Activated effector memory CD4-positive, alpha-beta T cell treated with Interleukin-2 at 50 U/mL for 16 hours (primary cell): ENCODE data around the gene THSD7B.
"Not testable (repeated sequence)": the region's sequence is repeated elsewhere in the genome, so short reads cannot be mapped to it uniquely, and the experiment has no call there.

Source experiments
- DNase-seq: peaks from one replicate; pipeline ENCODE4 v3.0.0-alpha.2; 2020

The THSD7B gene, protein sequence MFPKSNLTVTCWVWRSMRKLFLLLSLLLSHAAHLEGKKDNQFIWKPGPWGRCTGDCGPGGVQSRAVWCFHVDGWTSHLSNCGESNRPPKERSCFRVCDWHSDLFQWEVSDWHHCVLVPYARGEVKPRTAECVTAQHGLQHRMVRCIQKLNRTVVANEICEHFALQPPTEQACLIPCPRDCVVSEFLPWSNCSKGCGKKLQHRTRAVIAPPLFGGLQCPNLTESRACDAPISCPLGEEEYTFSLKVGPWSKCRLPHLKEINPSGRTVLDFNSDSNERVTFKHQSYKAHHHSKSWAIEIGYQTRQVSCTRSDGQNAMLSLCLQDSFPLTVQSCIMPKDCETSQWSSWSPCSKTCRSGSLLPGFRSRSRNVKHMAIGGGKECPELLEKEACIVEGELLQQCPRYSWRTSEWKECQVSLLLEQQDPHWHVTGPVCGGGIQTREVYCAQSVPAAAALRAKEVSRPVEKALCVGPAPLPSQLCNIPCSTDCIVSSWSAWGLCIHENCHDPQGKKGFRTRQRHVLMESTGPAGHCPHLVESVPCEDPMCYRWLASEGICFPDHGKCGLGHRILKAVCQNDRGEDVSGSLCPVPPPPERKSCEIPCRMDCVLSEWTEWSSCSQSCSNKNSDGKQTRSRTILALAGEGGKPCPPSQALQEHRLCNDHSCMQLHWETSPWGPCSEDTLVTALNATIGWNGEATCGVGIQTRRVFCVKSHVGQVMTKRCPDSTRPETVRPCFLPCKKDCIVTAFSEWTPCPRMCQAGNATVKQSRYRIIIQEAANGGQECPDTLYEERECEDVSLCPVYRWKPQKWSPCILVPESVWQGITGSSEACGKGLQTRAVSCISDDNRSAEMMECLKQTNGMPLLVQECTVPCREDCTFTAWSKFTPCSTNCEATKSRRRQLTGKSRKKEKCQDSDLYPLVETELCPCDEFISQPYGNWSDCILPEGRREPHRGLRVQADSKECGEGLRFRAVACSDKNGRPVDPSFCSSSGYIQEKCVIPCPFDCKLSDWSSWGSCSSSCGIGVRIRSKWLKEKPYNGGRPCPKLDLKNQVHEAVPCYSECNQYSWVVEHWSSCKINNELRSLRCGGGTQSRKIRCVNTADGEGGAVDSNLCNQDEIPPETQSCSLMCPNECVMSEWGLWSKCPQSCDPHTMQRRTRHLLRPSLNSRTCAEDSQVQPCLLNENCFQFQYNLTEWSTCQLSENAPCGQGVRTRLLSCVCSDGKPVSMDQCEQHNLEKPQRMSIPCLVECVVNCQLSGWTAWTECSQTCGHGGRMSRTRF (N-terminal part only)

DNA sequence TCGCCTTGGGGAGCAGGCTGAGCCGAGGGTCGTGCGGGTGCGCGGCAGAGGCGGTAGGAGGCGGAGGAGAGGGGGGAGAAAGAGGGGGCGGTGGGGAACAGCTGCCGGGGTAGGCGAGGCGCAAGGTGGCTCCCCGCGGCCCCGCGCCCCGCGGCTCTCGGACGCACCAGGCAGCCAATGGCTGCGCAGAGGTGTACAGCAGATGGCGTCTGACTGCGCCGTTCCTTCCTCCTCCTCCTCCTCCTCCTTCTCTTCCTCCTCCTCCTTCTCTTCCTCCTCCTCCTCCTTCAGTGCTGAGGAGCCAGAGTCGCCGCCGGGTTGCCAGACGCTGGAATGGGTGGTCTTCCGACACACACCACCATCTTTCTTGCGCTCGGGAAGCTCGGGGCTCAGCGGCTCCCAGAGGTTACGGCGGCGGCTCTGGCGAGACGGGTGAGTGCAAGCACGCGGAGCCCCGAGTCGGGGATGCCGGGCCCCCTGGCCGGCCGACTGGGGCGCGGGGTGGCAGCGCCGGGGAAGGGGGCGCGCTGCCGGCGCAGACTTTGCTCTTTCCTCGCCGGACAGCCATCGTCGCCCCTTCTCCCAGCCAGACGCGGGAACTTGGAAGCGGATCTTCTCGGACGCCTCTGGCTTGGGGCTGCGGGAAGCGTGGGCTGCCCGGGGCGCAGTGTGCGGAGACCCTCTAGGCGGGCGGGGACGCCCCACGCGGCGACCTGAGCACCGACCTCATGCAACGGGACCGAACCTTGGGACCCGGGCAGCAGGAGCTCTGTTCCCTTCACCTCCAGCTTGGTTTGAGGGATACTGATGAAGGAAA lies at the start of gene THSD7B:
TSS of gene THSD7B (plus strand) at position 290 of the 817 bp plus-strand sequence. CDS start 116,634 bp downstream, outside the sequence.
- no peak for DNase-seq

DNA sequence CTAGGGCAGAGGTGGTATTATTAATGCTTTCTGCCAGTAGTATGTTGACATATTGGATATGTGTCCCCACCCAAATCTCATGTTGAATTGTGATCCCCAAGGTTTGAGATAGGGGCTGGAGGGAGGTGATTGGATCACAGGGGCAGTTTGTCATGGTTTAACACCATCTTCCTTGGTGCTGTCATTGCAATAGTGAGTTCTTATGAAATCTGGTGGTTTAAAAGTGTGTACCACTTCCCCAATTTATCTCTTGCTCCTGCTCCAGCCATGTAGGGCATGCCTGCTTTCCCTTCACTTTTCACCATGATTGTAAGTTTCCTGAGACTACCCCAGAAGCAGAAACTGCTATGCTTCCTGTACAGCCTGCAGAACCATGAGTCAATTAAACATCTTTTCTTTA lies 47.1 kb upstream of the THSD7B start:
- DNase-seq, result no peak

DNA sequence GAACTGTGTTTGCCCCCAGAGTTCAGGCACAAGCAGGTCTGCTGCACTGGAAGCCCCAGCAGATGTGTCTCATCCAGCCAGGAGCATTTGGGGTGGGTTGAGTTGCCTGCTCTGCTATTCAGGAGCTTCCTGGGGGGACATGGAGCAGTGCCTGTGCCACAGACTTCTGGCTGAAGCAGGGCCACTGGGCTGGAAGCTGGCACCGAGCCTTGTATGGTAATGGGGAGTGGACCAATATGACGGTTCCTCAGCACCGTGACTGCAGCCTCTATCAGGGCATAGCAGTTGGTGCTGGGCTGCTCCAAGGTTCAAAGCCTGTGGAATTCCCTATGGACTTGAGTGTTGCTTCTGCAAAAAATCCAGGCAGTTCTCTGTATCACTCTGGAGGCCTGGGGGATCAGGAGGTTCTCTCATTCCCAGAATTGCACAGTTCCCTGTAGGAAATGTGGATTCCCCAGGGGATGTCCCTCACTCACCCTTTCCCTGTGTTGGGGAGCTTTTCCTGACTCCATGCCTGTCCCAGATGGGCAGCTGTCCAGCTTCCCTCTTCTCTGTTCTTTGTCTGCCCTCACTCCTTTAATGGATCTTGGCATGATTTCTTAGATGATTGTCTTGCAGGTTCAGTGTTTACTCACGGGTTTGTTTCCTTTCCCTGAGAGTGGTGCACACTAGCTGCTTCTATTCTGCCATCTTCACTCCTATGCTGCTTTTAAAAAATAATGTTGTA lies 37.2 kb upstream of the THSD7B start:
- no peak for DNase-seq

DNA sequence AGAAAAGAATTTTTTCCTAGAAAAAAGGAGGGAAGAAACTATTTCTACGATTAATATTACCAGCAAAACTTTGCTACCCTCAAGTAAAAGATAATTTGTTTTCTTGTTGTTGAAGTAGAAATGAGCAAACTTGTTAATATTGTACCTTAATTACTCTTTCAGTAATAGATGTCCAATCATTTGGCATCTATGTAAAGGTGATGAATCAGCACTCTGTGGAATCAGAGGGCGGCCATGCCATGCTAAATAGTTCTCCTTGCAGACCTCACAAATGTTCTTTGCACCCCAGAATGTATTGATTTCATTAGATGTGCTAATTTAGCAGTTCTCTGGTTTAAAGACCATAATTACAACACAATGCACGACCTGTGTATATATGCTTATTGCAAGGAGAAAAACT lies 29.1 kb upstream of the THSD7B start:
- no peak for DNase-seq

DNA sequence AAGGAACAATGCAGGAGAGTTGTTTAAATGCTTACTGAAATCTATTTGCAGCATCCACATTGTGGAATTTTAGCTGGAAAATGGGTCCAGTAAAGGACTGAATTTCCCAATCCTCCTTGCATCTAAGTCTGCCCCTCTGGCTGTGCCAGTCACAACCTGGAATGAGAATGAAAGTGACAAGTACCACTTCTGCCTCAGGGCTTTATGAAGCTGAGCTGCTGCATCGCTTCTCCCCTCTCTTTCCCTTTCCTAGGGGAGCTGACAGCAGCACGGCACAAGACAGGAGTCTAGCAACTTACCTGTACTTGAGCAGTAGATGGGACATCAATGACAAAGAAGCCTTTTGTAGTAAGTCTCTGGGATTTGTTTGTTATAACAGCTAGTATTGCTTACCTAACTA lies 27.3 kb upstream of the THSD7B start:
- DNase-seq, result no peak

DNA sequence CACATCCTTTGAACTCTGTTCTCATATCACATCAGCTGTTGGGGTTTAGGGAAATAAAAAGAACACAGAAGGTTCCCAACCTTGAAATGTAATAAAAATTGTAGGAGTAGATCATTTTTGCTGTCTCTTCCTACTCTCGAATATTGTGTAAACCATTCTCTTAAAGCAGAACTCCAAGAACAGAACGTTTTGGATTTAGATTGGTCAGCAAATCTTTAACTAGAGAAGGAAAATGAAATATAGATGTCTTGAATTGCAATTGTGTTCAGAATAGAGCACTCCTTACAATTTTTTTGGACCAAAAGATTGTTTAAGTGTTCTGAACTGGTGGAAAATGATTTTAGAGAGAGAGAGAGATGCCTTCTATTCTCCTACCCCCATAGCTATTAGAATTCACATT lies 23.9 kb upstream of the THSD7B start:
- no peak for DNase-seq

DNA sequence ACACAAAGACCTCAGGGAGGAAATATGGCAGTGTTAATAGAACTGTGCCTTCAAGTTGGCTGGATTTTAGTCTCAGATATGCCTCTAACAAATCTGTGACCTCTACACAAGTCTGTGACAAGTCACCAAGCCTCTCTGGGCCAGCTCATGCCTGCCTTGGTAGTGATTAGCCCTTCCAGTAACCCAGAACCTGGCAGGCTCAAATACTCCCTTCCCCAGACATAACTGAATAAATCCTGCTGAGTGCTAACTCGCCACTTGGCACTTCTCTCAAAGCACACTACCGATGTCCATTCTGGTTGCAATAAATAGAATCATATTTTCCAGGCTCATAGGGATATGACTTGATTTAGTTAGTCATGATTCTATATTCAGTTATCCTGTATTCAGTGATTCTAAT lies 15.3 kb upstream of the THSD7B start:
- no peak for DNase-seq

DNA sequence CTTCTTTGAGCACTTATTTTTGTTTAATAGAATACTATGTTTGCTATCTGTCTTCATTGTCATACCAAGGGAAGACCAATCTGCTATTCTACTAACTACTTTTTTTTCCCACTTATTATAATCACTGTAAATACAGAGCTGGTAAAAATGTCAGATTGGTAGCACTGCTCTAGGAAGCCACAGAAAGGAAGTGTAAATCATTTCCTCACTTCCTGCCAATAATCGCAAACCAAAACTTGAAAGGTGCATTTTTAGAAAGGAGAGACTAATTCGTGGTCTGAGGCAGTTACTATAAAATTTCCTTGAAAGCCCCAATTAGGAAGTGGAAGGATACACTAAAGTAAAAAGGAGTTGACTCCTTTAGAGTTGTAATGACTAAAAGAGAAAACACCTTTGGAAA lies 13.9 kb upstream of the THSD7B start:
- no peak for DNase-seq

DNA sequence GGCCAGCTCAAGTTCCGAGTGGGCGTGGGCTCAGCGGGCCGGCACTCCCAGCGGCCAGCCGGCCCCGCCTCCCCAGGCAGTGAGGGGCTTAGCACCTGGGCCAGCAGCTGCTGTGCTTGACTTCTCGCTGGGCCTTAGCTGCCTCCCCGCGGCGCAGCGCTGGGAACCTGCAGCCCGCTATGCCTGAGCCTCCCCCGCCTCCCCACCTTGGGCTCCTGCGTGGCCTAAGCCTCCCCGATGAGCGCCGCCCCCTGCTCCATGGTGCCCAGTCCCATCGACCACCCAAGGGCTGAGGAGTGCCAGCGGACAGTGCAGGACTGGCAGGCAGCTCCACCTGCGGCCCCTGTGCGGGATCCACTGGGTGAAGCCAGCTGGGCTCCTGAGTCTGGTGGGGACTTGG lies 6.8 kb upstream of the THSD7B start:
- DNase-seq, result not testable (repeated sequence)

DNA sequence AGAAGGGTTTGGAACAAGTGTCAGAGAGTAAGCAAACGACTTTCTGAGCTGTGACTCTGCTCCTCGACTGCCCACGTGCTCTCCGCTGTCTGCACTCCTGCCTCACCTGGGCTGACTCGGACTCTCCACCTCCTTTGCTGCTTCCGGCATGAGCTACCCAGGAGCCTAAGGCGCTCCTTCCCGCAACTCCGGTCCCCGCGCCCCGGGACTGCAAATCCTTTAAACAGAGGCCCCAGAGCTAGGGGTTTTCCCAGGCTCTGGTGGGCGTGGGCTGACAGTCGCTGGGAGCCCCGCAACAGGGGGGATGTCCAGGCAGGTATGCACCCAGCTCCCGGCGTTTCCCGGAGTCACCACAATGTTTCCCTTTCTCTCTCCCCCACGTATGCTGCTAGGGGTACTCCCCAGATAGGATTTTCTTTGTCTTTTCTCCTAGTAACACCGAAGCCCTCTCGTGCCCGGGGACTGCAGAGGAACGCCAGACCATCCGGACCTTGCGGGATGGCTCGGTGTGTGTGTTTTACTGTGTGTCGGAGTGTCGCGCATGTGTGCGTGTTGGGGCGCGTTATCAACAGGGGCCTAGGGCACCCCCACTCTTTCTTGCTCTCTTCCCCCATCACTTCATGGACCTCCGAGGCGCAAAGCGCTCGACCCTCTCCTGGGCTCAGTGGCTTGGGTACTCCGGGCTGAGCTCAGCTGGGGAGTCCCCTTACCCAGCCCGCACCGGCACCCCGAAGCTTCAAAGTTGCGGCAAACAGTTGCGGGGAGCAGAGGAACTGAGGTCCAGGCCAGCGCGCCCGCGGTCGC lies 691 bp upstream of the THSD7B start:
- no peak for DNase-seq

DNA sequence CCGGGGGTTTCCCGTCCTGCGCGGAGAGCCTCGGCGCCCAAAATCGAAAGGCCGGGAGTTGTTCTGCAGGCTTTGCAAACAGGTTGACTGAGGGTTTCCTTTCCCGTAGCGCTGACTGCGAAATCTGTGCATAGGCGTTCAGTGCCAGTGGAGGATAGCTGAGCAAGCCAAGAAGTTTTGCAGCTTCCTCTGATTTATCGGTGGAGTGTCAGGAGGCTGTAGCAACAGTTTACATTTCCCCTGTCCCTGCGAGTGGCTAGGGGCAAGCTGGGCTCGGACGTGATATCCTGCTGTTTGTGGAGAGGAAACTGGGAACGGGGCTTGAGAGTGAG lies 694 bp downstream of the THSD7B start:
- DNase-seq, result no peak

DNA sequence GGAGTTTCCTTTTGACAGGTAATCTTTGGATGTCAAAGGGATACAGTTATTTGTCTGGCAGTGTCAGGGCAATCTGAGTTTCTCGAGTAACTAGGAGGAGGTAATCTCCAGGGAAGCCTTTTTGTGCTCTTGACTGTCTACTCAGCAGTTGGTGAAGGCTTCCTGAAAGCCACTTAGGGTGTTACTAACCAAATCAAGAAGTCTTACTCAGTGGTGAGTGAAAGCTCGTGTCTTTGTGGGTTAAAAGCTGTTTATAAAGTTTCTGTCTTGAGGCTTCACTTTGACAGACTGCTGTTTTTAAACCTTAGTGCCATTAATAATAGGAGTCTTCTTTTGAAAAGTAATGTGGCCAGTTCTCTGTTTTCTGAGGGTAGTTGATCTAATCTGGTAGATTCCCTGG lies 1.7 kb downstream of the THSD7B start:
- no peak for DNase-seq

DNA sequence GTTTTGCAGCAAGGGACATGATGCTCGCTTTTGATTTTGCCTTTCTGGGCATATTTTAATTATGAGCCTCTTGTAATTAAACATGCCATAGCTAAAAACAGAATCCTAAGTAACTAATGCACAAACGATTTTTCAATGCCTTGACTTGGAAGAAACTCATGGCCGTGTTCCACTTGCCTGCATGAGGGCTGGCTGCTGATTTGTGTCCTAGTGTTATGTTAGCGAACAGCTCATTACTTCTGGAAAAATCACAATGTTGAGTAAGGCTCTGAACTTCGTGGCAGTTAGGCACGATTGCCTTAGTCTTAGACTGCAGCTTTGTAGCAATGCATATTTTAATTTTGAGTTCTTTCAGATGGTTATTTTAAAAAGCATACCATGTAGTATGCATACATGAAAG lies 4.5 kb downstream of the THSD7B start:
- DNase-seq, result no peak

DNA sequence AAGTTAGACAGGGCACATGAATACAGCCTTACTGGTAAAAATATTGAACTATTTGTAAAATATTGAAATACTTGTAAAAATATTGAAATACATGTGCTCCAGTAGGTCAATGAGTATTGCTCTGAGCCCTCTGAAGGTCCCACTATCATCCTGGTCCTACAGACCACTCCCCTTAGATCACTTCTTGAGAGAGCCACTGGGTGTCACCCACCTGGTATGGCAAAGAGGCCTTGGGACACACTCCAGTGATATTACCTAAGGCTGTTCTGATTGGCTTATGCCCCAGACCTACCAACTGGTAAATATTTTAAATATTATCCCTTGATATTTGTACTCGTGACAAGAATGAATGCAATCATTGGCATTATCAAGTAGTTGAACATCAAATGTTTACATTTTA lies 5.0 kb downstream of the THSD7B start:
- DNase-seq, result no peak

DNA sequence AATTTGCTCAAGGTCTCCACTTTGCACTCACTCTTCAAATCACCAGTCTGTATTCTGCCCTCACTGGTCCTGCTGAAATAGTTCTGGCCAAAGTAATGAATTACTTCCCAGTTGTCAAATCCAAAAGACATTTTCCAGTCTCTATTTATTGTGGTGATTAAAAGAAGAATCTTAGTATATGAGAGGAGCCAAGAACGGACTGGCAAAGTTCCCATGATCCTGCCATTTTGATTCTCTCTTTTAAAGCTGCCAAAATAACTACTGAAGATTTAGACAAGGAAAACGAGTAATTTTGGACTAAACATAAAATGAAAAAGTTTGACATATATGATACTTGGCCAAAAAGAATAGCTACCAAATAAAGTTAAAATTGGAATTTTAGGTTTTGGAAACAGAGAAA lies 12.0 kb downstream of the THSD7B start:
- no peak for DNase-seq

DNA sequence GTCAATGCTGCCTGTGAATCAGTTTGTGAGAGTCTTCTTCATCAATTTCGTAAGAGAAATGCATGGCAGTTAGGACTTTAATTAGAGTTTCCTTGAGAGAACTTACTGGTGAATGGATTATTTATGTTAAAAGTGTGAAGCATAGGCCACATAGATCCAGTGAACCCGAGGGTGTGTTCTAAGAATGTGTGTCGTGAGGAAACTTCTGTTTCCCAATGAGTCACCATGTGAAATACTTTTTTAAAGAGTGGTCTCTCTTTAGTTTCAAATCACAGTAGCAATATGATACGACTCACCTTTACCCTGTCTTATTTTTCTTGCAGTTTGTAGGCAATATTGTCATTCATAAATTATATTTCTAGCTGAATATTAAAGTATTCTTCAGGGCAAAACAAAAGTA lies 18.5 kb downstream of the THSD7B start:
- DNase-seq, result no peak

DNA sequence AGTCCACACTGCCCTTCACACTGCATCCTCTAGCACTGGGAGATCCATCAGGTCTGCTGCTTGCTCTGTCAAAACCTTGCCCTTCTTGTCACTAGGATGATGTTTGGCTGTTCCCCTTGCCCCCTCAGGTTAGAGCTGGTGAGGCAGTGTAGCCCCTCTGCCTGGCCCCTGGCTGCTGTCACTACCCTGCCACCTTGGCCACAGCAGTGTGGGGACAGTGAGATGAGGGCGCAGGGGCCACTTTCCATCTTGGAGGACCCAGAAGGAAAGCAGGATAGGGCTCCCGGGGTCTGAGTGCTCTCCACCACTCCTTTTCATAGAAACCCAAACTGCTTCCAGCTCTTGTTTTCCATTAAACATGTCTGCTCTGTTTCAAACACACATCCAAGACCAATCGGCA lies 19.9 kb downstream of the THSD7B start:
- no peak for DNase-seq

DNA sequence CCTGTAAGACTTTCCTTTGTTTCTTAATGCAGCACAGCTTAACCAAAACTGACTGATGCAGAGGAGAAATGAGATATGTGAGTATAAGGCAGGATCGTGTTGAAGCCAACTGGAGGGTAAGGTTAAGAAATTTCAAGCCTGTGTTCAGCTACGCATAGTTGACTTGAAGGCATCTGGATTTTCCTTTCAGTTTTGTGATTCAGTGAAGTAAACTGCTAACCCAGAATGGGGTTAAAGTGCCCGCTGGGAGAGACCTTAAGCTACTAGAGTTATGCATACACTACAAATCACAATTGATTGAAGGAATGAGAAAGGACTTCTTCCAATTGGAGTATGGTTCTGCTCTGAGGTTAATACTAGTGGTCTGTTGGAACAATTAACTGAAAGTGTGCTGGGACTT lies 22.6 kb downstream of the THSD7B start:
- no peak for DNase-seq

DNA sequence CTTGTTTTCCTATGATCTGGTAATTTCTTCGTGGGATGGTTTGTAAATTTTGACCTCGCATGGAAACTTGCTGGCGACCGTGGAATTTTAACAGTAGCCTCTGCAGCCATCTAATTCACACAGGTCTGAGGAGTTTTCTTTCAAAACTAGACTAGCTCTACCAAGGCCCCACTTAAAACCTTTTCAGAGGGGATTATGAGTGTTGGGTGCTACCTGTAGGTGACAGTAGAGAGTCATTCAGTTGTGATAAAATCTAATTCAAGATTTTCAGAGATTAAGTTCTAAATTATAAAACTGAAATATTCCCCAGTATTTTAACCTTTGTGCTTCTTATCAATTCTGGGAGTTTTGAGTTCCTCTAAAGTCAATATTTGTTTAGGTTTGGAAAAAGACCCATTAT lies 31.0 kb downstream of the THSD7B start:
- DNase-seq, result no peak

DNA sequence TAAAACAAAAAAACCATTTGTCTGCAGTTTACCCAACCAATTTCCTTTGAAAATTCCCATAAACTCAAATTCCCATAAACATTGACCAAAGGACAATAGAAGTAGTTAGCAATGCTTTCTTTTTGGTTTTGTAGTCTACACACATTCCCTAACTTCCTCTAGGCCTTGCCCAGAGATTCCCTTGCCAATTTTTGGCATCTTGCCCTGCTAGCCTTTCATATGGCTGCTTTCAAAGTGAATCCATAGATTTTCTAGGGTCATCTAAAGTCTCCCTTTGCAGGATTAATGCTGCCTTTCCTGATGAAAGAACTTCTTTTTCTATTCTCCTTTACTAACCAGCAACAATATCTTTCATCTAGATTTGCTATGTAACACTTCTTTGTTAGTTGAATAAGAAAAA lies 33.4 kb downstream of the THSD7B start:
- no peak for DNase-seq

DNA sequence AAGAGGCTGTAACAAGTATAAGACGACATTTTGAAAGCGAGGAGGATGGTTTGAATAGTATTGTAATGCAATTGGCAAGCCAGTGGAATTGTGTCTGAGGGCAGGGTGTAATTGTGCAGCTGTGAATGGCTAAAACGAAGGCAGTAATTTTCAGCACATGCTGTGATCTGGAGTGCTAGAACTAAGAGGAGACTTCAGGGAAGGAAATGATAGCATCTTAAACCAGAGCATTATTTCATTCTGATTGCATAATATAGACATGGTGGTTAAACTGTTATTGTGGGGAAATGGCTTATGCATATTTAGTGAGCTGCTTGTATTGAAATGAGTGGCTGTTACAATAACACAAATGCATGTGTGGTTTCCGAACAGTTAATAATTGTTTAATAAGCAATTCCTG lies 36.3 kb downstream of the THSD7B start:
- no peak for DNase-seq
